GM12891 (cell line): ENCODE results near the gene PRL.

Source experiments
- DNase-seq: peaks from one replicate; pipeline ENCODE4 v3.0.0; 2011; ENCODE audit warnings: low spot score; ENCODE audit not compliant: insufficient read length
- FAIRE-seq: peaks from 2 replicates; lab custom pipeline; 2011; peaks lifted over from hg19 to GRCh38; lab: Jason Lieb, UNC
- PAX5 ChIP-seq: IDR thresholded peaks from 2 replicates; pipeline ENCODE4 v1.6.1; 2011; ENCODE audit warnings: low read length, moderate library complexity, mild to moderate bottlenecking; ENCODE audit not compliant: insufficient read depth, severe bottlenecking
- POLR2A ChIP-seq: IDR thresholded peaks from 2 replicates; pipeline ENCODE4 v1.6.1; 2011; ENCODE audit warnings: low read depth, low read length, control low read depth
- POLR2AphosphoS5 ChIP-seq: IDR thresholded peaks from 2 replicates; pipeline ENCODE4 v1.6.1; 2011; ENCODE audit warnings: low read depth, low read length, control low read depth
- POU2F2 ChIP-seq: IDR thresholded peaks from 2 replicates; pipeline ENCODE4 v1.6.1; 2011; ENCODE audit warnings: low read depth, mild to moderate bottlenecking, control low read depth, low read length, moderate library complexity
- SPI1 ChIP-seq: IDR thresholded peaks from 2 replicates; pipeline ENCODE4 v1.6.1; 2011; ENCODE audit warnings: low read depth, low read length, control low read depth
- TAF1 ChIP-seq: IDR thresholded peaks from 2 replicates; pipeline ENCODE4 v1.6.1; 2011; ENCODE audit warnings: low read depth, low read length, control low read depth

PRL gene

GRCh38 chr6:22300273-22300998, 3.6 kb upstream of the PRL start:
- no peak for TF ChIP-seq POU2F2
- TF ChIP-seq SPI1: no peak
- no peak for TF ChIP-seq POLR2AphosphoS5
- no peak for TF ChIP-seq PAX5
- TF ChIP-seq POLR2A: no peak
- no peak for TF ChIP-seq TAF1
- FAIRE-seq: no peak
- DNase-seq: no peak

DNA sequence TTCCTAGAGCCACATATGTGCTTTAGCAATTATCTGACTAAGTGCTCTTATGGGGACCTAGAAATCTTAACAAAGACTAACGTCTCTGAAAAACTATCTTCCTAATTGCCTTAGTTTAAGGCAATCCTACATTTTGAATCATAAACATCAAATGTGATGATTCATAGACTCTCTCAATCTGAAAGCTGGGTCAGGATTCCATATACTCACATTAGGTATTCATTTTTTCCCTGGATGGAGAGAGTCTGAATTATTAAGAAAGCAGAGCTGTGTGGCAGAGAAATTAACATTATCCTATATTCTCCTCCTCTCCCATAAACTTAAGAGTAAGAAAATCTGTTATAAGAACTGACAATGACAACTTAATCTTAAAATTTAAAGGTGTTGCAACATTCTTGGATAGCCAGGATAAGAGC, 1.6 kb upstream of the PRL start:
- DNase-seq: no peak
- TF ChIP-seq PAX5: no peak
- TF ChIP-seq POLR2A: no peak
- no peak for TF ChIP-seq SPI1
- TF ChIP-seq POU2F2: no peak
- TF ChIP-seq POLR2AphosphoS5: no peak
- no peak for TF ChIP-seq TAF1
- FAIRE-seq: no peak

DNA sequence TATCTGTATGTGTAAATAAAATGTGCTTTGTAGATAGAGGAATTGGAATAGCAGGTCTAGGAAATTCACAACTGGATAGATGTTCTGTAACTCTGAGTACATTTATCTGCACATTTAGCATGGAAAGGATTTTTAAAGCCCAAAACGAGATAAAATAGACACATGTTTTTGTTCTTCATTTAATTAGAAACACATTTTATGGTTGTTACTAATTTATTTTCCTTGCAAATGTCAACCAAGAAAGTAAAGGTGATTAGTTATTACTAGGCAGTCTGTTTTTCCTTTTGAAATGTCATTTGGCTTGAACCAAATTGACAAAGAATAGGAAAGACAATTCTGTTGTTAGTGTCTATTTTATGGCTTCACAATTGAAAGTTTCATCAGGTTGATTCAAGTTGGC, 769 bp downstream of the PRL start:
- DNase-seq (no peak), FAIRE-seq (no peak)
- TF ChIP-seq POU2F2 (no peak), PAX5 (no peak), POLR2A (no peak), TAF1 (no peak), POLR2AphosphoS5 (no peak), SPI1 (no peak)

GRCh38 chr6:22295145-22295544, 1.7 kb downstream of the PRL start:
- no peak for TF ChIP-seq POLR2A
- TF ChIP-seq TAF1: no peak
- TF ChIP-seq SPI1: no peak
- TF ChIP-seq POU2F2: no peak
- no peak for TF ChIP-seq POLR2AphosphoS5
- no peak for TF ChIP-seq PAX5
- no peak for DNase-seq
- no peak for FAIRE-seq

DNA sequence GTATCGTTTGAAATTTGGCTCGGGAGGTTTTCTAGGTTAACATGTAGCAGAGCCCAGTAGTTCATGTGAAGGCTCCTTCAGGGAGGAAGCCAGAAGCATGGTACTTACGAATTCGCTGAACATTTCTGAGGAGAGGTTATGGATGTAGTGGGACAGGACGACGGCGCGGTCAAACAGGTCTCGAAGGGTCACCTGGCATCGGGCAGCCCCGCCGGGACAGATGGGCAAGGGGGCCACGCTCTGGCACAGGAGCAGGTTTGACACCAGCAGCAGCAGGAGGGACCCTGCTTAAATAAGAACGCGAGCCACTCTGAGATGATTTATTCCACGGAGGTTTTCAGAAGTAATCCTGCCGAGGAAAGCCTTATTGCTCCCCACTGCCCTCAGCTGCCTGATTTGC, 2.5 kb downstream of the PRL start:
- FAIRE-seq: no peak
- TF ChIP-seq POU2F2: no peak
- TF ChIP-seq POLR2A: no peak
- TF ChIP-seq PAX5: no peak

GRCh38 chr6:22290045-22290444, 6.8 kb downstream of the PRL start:
- FAIRE-seq (no peak), DNase-seq (no peak)
- TF ChIP-seq POLR2AphosphoS5 (no peak), SPI1 (no peak), POLR2A (no peak), TAF1 (no peak), POU2F2 (no peak), PAX5 (no peak)

More for the DNA sequence above, 2.5 kb downstream of the PRL start:
- no peak for DNase-seq

DNA sequence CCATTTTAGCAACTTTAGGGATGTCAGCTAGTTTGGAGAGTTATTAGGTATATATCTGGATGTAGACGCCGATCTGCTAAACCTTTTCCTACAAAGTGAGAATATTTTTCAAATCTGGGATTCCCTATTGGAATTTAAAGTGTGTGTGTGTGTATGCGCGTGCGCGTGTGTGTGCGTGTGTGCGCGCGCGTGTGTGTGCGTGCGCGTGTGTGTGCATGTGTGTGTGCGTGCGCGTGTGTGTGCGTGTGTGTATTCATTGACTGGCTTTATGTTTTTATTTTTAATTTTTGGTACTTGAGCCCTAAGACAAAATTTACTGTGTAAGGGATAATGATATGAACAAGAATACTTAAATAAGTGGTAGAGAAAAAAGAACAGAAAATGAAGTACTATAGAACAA, 8.1 kb downstream of the PRL start:
- TF ChIP-seq POU2F2: no peak
- TF ChIP-seq PAX5: no peak
- no peak for TF ChIP-seq SPI1
- no peak for TF ChIP-seq TAF1
- no peak for TF ChIP-seq POLR2AphosphoS5
- no peak for TF ChIP-seq POLR2A
- FAIRE-seq (no peak), DNase-seq (no peak)

DNA sequence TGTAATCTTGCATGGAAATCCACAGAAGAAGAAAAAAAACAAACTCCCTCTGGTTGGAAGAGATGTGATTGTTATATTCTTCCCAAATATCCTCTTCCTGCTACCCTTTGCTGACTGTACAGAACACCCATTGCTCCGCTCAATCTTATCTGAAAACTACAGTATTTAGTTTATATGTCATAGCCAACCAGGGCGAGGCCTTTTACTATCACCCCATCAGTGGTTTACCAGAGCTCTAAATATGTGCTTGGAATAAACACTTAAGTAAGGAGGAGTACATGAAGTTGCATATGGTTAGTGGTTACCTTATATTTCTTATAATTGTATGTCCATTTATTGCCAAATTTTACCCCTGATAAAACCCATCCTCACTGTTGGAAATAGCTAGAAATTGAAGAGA, 12.2 kb downstream of the PRL start:
- FAIRE-seq (no peak), DNase-seq (no peak)
- no peak for TF ChIP-seq POLR2AphosphoS5
- no peak for TF ChIP-seq PAX5
- TF ChIP-seq SPI1: no peak
- TF ChIP-seq POU2F2: no peak
- no peak for TF ChIP-seq TAF1

GRCh38 chr6:22281341-22282085, 15.3 kb downstream of the PRL start:
- TF ChIP-seq SPI1: no peak
- FAIRE-seq: no peak
- DNase-seq: no peak

GRCh38 chr6:22279427-22279826, 17.4 kb downstream of the PRL start:
- DNase-seq (no peak), FAIRE-seq (no peak)
- no peak for TF ChIP-seq PAX5
- no peak for TF ChIP-seq POU2F2
- TF ChIP-seq TAF1: no peak
- no peak for TF ChIP-seq POLR2A
- no peak for TF ChIP-seq POLR2AphosphoS5
- TF ChIP-seq SPI1: no peak
